B cell (primary cell): ENCODE results near the gene AGR3.

Experiments used
- EZH2 ChIP-seq: IDR thresholded peaks from 2 replicates; pipeline ENCODE4 v1.6.1; 2012; ENCODE audit warnings: borderline replicate concordance, low read depth, mild to moderate bottlenecking, moderate library complexity, low read length; ENCODE audit not compliant: insufficient read depth, poor library complexity, severe bottlenecking
- TF ChIP-seq, protein P1 (sequence below): fragments of 200-600 bp; IDR thresholded peaks from one replicate; pipeline ENCODE4 v1.8.0; 2022; ENCODE audit warnings: antibody characterized with exemption, mild to moderate bottlenecking

DNA sequence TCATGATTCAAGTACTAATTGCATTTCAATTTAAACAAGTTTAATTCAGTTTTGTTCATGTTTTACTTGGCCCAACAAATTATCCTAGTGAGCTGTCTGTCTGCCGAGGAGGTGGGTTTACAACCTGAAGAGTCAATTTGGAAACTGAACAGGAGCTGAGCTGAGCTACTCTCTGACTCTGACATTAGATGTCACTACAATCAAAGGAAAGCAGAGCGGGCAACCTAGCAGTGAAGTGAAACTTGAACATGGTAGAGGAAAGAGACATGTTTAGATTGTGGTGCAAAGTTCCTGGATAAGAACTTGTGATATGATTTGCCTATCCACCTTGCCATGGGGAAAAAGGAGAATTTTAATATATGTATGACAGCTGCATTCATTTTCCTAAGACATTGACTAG is 9.6 kb upstream of the AGR3 start:
- TF ChIP-seq, protein P1, sequence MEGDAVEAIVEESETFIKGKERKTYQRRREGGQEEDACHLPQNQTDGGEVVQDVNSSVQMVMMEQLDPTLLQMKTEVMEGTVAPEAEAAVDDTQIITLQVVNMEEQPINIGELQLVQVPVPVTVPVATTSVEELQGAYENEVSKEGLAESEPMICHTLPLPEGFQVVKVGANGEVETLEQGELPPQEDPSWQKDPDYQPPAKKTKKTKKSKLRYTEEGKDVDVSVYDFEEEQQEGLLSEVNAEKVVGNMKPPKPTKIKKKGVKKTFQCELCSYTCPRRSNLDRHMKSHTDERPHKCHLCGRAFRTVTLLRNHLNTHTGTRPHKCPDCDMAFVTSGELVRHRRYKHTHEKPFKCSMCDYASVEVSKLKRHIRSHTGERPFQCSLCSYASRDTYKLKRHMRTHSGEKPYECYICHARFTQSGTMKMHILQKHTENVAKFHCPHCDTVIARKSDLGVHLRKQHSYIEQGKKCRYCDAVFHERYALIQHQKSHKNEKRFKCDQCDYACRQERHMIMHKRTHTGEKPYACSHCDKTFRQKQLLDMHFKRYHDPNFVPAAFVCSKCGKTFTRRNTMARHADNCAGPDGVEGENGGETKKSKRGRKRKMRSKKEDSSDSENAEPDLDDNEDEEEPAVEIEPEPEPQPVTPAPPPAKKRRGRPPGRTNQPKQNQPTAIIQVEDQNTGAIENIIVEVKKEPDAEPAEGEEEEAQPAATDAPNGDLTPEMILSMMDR: peak; percentile 59
- no peak for TF ChIP-seq EZH2
